ENCODE data around the gene AP1S2.

The AP1S2 gene

DNA sequence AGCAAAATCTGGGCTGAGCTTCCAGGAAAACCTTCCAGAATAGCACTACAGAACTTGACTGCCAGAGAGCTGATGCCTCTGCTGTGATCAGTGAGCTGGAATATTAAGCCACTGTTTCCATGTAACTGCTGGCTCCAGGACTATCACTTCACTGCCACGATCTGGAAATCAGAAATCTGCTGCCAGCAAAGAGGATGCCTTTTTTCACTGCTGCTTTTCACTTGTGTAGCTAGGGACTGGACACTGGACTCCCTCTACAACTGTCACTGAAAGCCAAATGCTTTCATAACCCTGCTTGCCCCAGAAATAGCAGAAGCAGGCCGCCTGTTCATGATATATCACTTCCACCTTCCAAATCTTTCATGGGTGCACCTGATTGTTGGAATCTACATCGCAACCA lies 9.4 kb upstream of the AP1S2 start:
- DNase-seq: no peak
- peaks cover 9% of the 10 kb centered on the region for H3K9me3 Mint-ChIP-seq
- TF ChIP-seq, protein P1, sequence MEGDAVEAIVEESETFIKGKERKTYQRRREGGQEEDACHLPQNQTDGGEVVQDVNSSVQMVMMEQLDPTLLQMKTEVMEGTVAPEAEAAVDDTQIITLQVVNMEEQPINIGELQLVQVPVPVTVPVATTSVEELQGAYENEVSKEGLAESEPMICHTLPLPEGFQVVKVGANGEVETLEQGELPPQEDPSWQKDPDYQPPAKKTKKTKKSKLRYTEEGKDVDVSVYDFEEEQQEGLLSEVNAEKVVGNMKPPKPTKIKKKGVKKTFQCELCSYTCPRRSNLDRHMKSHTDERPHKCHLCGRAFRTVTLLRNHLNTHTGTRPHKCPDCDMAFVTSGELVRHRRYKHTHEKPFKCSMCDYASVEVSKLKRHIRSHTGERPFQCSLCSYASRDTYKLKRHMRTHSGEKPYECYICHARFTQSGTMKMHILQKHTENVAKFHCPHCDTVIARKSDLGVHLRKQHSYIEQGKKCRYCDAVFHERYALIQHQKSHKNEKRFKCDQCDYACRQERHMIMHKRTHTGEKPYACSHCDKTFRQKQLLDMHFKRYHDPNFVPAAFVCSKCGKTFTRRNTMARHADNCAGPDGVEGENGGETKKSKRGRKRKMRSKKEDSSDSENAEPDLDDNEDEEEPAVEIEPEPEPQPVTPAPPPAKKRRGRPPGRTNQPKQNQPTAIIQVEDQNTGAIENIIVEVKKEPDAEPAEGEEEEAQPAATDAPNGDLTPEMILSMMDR (IDR thresholded peaks at IDR 0.05): no peak
- H3K36me3 Mint-ChIP-seq (ENCODE audit: low read depth): no peaks in the 10 kb centered on the region
- H3K27me3 Mint-ChIP-seq (ENCODE audit: low read depth, poor library complexity): peaks cover 3% of the 10 kb centered on the region
- H3K27ac Mint-ChIP-seq: no peak overlapping the region
- no peak overlapping the region for H3K4me3 Mint-ChIP-seq
- H3K4me1 Mint-ChIP-seq: no peaks in the 10 kb centered on the region

DNA sequence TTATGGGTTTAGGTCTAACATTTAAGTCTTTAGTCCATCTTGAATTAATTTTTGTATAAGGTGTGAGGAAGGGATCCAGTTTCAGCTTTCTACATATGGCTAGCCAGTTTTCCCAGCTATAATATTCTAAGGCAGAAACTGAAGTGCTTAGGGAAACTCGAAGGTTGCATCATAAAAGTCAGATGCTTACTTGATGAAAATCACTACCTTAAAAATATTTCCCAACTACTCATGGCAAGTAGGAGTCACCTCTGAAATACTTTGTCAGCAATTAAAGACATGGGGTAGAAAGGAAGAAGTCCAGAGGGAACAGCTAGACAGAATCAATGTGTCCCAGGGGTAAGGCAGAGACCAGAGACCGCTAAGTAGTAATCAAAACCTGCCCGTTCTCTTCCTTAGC lies 6.3 kb upstream of the AP1S2 start:
- H3K9me3 Mint-ChIP-seq: peaks cover 9% of the 10 kb centered on the region
- no peak overlapping the region for H3K27ac Mint-ChIP-seq
- no peaks in the 10 kb centered on the region for H3K36me3 Mint-ChIP-seq (ENCODE audit: low read depth)
- no peak overlapping the region for H3K4me3 Mint-ChIP-seq
- DNase-seq: no peak
- H3K4me1 Mint-ChIP-seq: peaks cover 8% of the 10 kb centered on the region
- TF ChIP-seq, protein P1 (IDR thresholded peaks at IDR 0.05): no peak
- H3K27me3 Mint-ChIP-seq (ENCODE audit: low read depth, poor library complexity): peaks cover 15% of the 10 kb centered on the region

DNA sequence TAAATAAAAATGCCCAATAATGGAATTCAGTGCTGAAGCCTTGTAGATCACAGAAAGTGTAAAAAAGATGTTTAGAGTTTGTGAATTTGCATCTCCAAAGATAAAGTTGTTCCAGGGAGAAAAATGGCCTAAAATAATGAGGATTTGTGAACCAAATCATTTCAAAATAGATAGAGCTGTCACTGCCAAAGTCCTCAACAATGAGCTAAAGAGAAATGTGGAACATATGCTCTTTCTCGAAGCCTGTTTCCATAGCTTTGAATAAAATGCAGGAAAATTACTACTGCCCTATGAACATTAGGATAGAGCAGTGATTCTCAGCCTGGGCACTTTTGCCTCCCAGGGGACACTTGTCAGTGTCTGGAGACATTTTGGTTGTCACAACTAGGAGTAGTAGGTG lies 3.4 kb upstream of the AP1S2 start:
- Mint-ChIP-seq H3K27ac (no peak overlapping the region), H3K9me3 (peaks cover 9% of the 10 kb centered on the region), H3K27me3 (ENCODE audit: low read depth, poor library complexity) (peaks cover 15% of the 10 kb centered on the region), H3K4me1 (peaks cover 23% of the 10 kb centered on the region), H3K36me3 (ENCODE audit: low read depth) (no peaks in the 10 kb centered on the region), H3K4me3 (no peak overlapping the region)
- TF ChIP-seq, protein P1 (IDR thresholded peaks at IDR 0.05): no peak
- DNase-seq: no peak

DNA sequence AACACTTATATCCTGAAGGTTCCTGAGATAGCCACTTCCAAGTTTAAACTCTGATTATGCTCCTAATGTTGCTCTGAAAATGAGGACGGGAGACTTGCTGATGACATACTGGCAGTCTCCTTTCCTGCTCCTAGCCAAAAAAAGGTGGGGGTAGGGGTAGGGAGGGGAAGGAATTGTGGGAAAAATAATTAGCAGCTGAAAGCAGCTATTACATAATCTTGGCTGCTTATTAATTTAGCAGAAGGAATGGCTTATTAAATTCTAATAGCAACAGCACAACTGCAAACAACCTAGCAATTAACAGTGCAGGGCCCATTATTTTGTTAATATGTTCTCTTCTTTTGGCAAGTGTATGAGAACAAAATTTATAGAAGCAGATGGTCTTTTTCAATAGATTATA lies 2.0 kb upstream of the AP1S2 start:
- Mint-ChIP-seq H3K4me3 (peak overlapping the region; percentile 61), H3K27ac (no peak overlapping the region)
- no peak for DNase-seq

DNA sequence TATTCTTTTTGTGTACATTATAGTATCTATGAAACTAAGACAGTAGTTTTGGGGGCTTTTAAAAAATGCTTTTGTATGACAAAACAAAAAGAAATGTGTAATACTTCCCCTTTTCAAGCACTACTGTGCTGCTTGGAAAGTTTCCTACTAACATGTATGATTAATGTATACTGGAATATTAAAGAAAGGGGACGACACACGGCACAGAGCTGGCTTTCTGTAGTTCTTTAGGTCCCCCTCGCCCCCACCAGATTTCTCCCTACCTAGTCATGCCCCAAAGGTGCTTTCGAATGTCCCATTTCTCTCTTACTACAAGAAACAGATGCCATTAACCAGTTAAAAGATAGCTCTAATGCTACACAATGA lies 1.6 kb upstream of the AP1S2 start:
- H3K4me3 Mint-ChIP-seq: peak overlapping the region; percentile 61

More for the DNA sequence above, 2.0 kb upstream of the AP1S2 start:
- Mint-ChIP-seq H3K4me1 (peaks cover 35% of the 10 kb centered on the region), H3K27me3 (ENCODE audit: low read depth, poor library complexity) (peaks cover 15% of the 10 kb centered on the region), H3K36me3 (ENCODE audit: low read depth) (peaks cover 7% of the 10 kb centered on the region), H3K9me3 (peaks cover 9% of the 10 kb centered on the region)
- TF ChIP-seq, protein P1 (IDR thresholded peaks at IDR 0.05): no peak

More for the DNA sequence above, 1.6 kb upstream of the AP1S2 start:
- DNase-seq: no peak
- H3K27ac Mint-ChIP-seq: no peak overlapping the region
- H3K9me3 Mint-ChIP-seq: peaks cover 6% of the 10 kb centered on the region
- peaks cover 12% of the 10 kb centered on the region for H3K27me3 Mint-ChIP-seq (ENCODE audit: low read depth, poor library complexity)
- TF ChIP-seq, protein P1 (IDR thresholded peaks at IDR 0.05): no peak
- peaks cover 11% of the 10 kb centered on the region for H3K36me3 Mint-ChIP-seq (ENCODE audit: low read depth)
- peaks cover 40% of the 10 kb centered on the region for H3K4me1 Mint-ChIP-seq
